ENCODE measurements around the gene COL23A1.

The COL23A1 gene

DNA sequence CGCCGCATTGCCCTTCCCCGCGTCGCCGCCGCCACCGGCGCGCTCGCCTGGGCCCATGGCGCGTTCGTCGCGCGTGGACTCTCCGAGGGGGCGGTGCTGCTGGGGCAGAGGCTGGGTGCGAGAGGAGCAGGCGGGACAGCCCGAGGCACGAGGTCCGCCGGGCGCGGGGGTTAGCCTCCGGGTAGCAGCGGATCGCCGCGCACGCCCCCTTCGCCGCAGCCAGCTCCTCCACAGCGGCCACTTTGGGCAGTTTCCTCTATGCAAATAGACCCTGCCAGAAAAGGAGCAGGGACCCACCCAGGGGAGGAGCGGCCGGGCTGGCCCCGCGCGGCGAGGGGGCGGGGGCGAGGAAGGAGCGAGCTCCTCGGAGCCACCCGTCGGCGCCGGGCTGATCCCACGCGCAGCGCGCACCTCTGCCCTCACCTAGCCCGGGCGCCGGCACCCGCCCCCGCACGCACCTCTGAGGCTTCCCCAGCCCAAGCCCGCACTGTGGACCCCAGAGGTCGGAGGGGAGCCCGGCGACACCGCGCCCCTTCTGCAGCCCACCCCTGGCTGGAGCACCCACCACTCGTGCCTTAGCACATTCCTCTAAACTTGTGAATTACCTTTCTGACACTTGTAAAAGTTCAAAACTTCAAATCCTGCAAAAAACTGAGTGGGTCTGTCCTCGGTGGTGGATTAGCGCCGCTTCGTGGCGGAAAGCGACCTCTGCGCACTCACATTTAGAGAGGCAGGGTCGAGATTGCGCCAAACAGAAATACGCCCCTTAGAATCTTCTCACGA lies at the start of gene COL23A1:
Gene COL23A1 (minus strand): TSS at position 253 of the 783 bp plus-strand sequence.
- DNase-seq (ENCODE audit: low read depth in 2 of 2, low spot score in 1 of 2), result peak; percentile 2 to 3

- DNase-seq (ENCODE audit: low read depth in 2 of 2, low spot score in 1 of 2), result no peak
These were observed 47.3 kb upstream of the COL23A1 start for GRCh38 chr5:178637356-178638074.

DNA sequence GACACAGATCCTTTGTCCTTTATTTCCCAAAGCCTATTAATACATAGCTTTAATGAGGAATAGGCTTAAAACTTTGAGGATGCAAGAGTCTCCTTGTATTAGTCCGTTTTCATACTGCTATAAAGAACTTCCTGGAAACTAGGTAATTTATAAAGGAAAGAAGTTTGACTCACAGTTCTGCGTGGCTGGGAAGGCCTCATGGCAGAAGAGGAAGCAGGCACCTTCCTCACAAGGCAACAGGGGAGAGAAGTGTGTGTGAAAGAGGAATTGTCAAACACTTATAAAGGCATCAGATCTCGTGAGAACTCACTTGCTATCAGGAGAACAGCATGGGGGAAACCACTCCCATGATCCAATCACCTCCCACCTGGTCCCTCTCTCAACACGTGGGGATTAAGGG lies 42.1 kb upstream of the COL23A1 start:
- no peak for DNase-seq (ENCODE audit: low read depth in 2 of 2, low spot score in 1 of 2)

DNA sequence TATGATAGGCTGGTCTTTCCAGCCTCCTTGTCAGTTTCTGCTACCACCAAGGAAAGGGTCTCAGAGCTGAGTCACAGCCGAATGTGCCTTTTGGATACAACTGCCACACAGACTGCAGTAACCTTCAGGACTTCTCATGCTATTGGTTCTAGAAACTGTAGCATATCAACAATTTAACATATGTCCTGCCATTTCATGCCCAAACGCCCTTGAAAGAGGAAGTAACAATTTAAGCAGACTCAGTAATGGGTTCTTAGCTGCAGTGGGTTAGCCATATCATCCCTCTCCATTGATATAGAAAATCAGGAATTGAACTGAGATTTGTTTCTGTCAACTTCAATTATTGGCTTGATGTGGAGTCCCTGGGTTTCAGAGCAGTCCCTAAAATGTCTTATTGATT lies 40.8 kb upstream of the COL23A1 start:
- DNase-seq (ENCODE audit: low read depth in 2 of 2, low spot score in 1 of 2), result no peak

DNA sequence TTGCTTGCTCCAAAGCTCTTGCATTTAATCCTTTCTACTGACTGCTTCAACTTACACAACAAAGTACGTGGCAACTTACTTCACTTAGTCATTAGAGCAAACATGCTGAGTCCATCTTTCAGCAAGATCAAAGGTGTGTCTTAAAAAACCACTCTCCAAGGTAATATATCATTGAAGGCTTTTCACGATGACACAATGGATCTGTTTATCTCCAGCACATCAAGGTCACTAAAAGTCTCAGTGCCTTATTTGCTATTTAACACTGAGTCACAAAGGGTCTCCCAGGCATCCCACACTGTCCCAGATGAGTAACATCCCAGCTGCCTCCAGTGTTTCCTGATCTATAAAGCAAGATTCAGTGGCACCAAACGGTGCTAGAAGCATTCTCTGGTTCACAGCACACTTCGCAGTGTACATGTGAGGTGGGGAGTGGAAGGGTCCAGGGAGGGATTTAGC lies 40.3 kb upstream of the COL23A1 start:
- DNase-seq (ENCODE audit: low read depth in 2 of 2, low spot score in 1 of 2), result no peak

DNA sequence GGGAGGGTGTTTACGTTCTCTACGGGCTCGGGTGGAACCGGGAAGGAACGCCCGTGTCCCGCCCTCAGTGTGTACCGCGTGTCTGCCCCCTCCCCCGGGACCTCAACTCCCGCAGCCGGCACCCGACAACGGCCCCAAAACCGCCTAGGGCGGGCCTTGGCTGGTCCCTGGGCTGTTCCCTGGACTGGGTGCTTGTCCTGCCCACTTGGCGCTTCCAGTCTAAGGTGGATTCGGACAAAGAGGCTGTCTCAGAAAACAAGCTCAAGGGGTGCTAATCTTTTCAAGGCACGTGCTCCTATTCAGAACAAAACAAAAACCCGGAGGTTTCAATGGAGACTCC lies 37.0 kb upstream of the COL23A1 start:
- DNase-seq (ENCODE audit: low read depth in 2 of 2, low spot score in 1 of 2), result no peak

DNA sequence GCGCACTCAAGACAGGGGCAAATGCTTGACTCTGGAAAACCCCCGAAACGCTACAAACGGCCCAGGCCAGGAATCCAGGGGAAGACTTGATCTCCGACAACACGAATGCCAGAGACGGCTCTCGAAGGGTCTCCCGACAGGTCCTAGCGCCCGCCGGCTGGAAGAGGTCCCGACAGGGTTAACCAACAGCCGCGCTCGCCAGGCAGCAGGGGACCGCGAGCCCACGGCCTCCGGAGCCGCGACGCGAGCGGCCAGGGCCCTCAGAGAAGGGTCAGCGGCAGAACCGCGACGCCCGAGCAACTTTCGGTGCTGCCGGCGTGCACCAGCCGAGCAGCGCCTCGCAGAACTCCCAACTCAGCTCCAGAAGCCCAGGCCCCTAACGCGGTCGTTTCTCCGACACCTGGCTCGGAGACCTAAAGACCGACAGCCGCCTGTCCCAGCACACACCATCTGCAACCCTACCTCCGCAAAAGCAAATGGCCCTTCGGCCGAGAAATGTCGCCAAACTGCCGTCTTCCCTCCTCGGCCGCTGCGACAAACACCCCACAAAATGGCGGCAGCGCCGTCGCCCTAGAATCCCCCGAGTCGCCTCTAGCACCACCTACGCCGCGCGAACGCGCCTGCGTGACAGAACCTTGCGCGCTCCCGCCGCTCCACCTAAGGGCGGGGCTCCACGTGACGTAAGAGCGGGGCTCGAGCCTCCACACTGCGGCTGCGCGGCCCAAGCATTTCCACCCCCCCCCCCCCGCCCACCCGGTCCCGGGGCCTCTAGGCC lies 36.5 kb upstream of the COL23A1 start, which contains the start of gene CLK4:
Gene CLK4 (minus strand): TSS at position 567 of the 775 bp plus-strand sequence. CDS start 3,634 bp downstream, outside the sequence.
- peak; percentile 93 to 94 for DNase-seq (ENCODE audit: low read depth in 2 of 2, low spot score in 1 of 2)

DNA sequence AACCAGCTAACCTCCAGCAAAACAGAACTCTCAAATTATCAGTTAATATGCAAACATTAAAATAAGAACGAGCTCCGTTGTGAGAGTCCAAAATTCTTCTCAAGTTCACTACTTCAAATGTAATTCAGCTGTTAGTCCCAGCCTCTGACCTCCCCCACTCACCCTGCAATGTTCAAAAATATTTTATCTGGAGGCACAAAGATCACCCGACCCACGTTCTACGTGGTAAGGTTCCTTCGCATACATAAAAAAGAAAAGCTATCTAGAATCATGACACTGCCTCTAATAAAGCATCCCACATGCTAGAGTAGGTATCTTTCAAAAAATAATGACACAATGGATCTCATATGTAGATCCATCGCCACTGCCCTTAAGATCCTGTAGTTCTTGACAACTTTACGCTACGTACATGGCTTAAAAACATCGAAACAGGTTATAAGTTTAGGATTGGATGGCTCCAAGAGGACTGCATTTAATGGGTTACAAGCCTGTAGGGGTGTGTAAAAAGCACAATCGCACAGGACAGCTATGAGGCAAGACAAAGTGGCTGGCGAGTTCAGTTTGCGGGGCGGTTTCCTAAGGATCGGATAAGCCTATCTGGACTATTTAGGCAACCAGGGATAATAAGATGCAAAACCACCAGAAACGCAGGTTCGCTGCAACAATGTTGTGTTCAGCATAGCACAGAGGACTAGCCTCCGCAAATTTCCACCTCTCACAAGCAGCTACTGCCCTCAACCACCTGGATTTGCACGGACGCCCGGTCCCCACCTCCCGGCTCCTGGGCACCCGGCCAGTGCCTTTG lies 35.7 kb upstream of the COL23A1 start:
- DNase-seq (ENCODE audit: low read depth in 2 of 2, low spot score in 1 of 2), result no peak

DNA sequence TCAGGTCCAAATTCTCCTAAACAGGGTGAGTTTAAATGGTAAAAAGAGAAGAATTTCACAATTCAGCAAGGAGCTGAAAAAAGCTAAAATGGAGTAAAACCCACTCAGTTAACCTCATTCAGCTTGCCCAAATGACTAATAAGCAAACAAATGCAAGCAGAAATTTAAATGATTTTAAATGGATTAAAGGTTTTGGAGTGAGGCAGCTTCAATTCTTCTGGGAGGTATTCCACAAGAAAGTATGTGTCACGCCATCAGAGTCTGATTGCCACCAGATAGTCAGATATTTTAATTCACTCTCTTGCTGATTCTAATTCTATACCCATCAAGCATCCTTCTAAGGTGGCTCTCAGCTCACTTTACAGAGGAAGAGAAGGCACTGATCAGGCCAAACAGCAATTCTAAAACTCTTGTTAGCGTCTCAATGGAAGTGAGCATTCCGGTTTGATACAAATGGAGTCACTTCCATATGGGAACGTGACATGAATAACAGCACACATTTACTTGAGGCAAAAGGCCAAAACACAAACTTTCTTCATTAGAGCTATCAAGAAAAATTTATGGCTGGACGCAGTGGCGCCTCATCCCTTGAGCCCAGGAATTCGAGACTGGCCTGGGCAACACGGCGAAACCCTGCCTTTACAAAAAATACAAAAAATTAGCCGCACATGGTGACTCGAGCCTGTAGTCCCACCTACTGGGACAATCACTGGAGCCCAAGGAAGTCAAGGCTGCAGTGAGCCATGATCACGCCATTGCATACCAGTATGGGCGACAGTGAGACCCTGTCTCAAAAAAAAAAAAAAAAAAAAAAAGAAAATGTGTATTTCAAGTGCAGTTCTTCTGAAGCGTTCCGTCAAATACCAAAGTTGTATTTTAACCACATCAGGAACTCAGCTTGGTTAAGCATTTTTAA lies 34.7 kb upstream of the COL23A1 start:
- DNase-seq (ENCODE audit: low read depth in 2 of 2, low spot score in 1 of 2), result no peak

DNA sequence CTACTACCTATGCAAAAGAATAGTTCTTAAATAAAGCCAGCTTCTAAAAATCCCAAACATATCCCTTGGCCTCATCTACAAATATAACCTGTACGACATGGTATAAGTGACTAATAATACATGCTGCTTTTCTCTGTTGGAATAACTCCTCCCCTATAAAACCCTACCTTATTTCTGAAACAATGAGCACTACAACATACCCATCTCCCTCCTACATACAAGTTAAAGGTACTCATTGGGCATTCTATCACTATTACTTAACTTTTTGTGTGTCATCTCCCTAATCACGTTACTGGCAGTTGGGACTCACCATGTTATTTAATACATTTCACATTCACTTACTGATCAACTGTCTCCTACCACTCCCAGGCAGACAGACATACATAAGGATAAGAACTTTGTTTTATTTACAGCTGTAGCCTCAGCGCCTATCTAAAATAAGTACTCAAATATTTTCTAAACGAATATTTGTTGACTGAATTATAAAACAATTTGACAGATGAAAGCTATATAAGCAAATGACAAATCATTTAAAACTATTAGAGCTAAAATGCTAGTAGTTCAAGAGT lies 32.6 kb upstream of the COL23A1 start:
- no peak for DNase-seq (ENCODE audit: low read depth in 2 of 2, low spot score in 1 of 2)

- no peak for DNase-seq (ENCODE audit: low read depth in 2 of 2, low spot score in 1 of 2)
These were observed 29.2 kb upstream of the COL23A1 start for GRCh38 chr5:178619390-178619789.

DNA sequence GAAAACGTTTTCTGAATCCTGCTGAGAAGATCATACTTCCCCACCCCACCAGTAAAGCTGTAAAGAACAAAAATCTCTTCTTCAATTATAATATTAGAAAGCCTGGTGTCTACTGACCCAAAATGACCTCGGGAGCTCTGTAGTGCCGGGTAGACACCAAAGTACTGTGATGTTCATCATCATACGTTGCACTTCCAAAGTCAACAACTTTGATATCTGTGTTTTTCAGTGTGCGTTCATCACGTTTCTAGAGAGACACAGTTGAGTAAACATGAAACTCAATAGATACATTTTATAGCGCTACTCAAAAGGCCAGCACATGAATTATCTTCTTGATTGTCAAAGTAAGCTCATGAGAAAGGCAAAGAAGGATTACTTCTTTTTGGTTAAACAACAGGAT lies 22.1 kb upstream of the COL23A1 start:
- no peak for DNase-seq (ENCODE audit: low read depth in 2 of 2, low spot score in 1 of 2)

GRCh38 chr5:178606269-178606668 lies 16.1 kb upstream of the COL23A1 start:
- no peak for DNase-seq (ENCODE audit: low read depth in 2 of 2, low spot score in 1 of 2)

DNA sequence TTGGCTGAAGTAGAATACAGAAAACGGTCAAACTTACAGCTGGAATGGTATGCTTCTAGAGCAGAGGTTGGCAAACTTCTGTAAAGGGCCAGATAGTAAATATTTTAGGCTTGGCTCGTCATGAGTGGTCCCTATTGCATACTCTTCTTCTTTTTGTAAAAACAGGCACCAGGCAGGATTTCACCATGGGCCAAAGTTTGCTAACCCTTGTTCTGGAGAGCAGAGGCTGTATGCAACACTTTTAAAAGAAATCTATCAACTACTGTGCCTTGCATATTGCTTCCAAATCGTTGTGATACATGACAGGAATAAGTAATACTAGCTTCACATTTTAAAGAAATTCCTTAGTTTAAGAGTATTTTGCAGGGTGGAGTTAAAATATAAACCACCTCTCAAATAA lies 15.6 kb upstream of the COL23A1 start:
- DNase-seq (ENCODE audit: low read depth in 2 of 2, low spot score in 1 of 2), result no peak

DNA sequence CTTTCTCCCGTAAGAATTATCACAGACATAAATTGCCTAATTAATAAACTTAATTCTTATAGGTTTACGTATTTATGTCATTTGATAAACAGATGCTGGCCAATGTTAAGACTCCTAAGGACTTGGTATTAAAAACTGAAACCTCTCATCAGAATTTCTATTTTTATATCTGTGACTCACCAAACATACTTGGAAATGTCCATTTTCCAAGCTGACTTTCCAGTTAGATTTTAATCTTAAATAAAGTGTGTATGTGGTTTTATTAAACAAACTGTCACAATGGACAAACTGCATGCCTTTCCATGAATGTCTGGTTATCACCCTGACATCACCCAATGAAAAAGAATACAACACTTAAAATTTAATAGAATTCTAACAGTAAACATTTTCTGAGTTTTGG lies 12.6 kb upstream of the COL23A1 start:
- no peak for DNase-seq (ENCODE audit: low read depth in 2 of 2, low spot score in 1 of 2)

DNA sequence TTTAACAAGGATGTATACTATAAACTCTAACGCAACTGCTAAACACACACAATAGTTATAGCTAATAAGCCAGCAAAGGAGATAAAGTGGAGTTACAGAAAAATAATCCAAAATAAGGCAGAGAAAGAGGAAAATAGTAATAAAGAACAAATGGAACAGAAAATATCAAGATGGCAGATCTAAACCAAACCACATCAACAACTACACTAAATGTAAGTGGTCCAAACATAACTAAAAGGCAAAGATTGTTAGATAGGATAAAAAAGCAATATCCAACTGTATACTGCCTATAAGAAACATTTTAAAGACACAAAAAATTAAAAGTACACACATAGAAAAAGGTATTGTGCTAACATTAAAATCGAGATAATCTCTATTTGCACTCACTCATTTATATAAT lies 5.6 kb upstream of the COL23A1 start:
- no peak for DNase-seq (ENCODE audit: low read depth in 2 of 2, low spot score in 1 of 2)

DNA sequence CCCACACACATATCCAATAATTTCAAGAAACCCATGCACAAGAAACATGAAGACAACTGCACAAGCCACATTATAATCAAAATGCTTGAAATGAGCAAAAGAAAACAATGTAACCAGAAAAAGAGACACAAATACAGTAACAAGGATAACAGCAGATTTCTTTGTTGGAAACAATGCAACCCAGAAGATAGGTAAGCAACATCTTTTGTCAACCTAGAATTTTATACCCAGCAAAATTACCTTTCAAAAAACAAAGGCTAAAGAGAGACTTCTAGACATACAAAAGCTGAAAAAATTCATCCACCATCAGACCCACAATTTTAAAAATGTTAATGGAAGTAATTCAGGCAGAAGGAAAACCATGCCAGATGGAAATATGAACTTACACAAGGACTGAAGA lies 5.0 kb upstream of the COL23A1 start:
- DNase-seq (ENCODE audit: low read depth in 2 of 2, low spot score in 1 of 2), result no peak

GRCh38 chr5:178590924-178591423 lies 781 bp upstream of the COL23A1 start:
- DNase-seq (ENCODE audit: low read depth in 2 of 2, low spot score in 1 of 2), result no peak
